GM23338 (cell line): ENCODE measurements around the gene HOXB4. TPM values are rescaled to one million over a fixed set of nuclear protein-coding genes. Genes with fewer than 3 reads are reported as not detected.
A peak's percentile ranks its signal among the peaks of the same experiment; 100 is the strongest.

Experiments
- ATAC-seq: fragments of 200-7000 bp; cut with Tn5 transposase; 3 replicates; pipeline ENCODE4 v1.9.1; 2020
- DNase-seq: peaks from one replicate; pipeline ENCODE4 v3.0.0-alpha.2; 2015; ENCODE audit warnings: low spot score
- H2AFZ ChIP-seq: fragments of 200-600 bp; sonication (generic); 2 replicates; pipeline ENCODE4 v1.8.0; 2016; ENCODE audit warnings: antibody characterized with exemption, mild to moderate bottlenecking, moderate library complexity
- H3F3A ChIP-seq: fragments of 200-600 bp; sonication (generic); replicated peaks from 2 replicates; pipeline ENCODE4 v1.8.0; 2017; ENCODE audit warnings: antibody characterized with exemption, mixed run types, low read depth
- H3K27ac ChIP-seq: fragments of 200-600 bp; sonication (generic); 2 replicates; pipeline ENCODE4 v1.6.1; 2016; ENCODE audit warnings: low read depth
- H3K27me3 ChIP-seq: fragments of 200-600 bp; sonication (generic); 2 replicates; pipeline ENCODE4 v1.8.0; 2016; ENCODE audit warnings: mild to moderate bottlenecking, mixed run types, moderate library complexity; ENCODE audit not compliant: insufficient read depth
- H3K36me3 ChIP-seq: fragments of 200-600 bp; sonication (generic); 2 replicates; pipeline ENCODE4 v1.8.0; 2016; ENCODE audit warnings: mild to moderate bottlenecking; ENCODE audit not compliant: insufficient read depth
- H3K4me1 ChIP-seq: fragments of 200-600 bp; sonication (generic); 2 replicates; pipeline ENCODE4 v1.8.0; 2016; ENCODE audit warnings: mild to moderate bottlenecking, moderate library complexity; ENCODE audit not compliant: insufficient read depth
- H3K4me2 ChIP-seq: fragments of 200-600 bp; sonication (generic); 2 replicates; pipeline ENCODE4 v1.7.1; 2017; ENCODE audit warnings: mixed run types
- H3K4me3 ChIP-seq: fragments of 200-600 bp; sonication (generic); 2 replicates; pipeline ENCODE4 v1.6.1; 2016; ENCODE audit warnings: mixed run types
- H3K79me2 ChIP-seq: fragments of 200-600 bp; sonication (generic); replicated peaks from 2 replicates; pipeline ENCODE4 v1.8.0; 2017; ENCODE audit warnings: mild to moderate bottlenecking; ENCODE audit not compliant: insufficient read depth
- H3K9me2 ChIP-seq: fragments of 200-600 bp; sonication (generic); 2 replicates; pipeline ENCODE4 v1.8.0; 2017; ENCODE audit not compliant: insufficient read depth
- H4K20me1 ChIP-seq: fragments of 200-600 bp; sonication (generic); replicated peaks from 2 replicates; pipeline ENCODE4 v1.8.0; 2017; ENCODE audit warnings: mild to moderate bottlenecking; ENCODE audit not compliant: insufficient read depth
- H3K27ac Mint-ChIP-seq: 2 replicates; pipeline ENCODE4 v1.8.0; 2020; ENCODE audit warnings: inconsistent platforms, mild to moderate bottlenecking, moderate library complexity, mixed read lengths
- H3K27me3 Mint-ChIP-seq: 3 replicates; pipeline ENCODE4 v1.8.0; 2022; ENCODE audit warnings: low read depth, mild to moderate bottlenecking, moderate library complexity, mixed read lengths, inconsistent platforms; ENCODE audit not compliant: insufficient read depth, poor library complexity
- H3K36me3 Mint-ChIP-seq: 3 replicates; pipeline ENCODE4 v1.8.0; 2021; ENCODE audit warnings: low read depth, mild to moderate bottlenecking, inconsistent platforms, moderate library complexity, mixed read lengths
- H3K4me1 Mint-ChIP-seq: 3 replicates; pipeline ENCODE4 v1.8.0; 2020; ENCODE audit warnings: mild to moderate bottlenecking, inconsistent platforms, mixed read lengths
- H3K4me3 Mint-ChIP-seq: 3 replicates; pipeline ENCODE4 v1.8.0; 2021; ENCODE audit warnings: moderate library complexity, mild to moderate bottlenecking, inconsistent platforms, mixed read lengths
- H3K9me3 Mint-ChIP-seq: 3 replicates; pipeline ENCODE4 v1.8.0; 2020; ENCODE audit warnings: moderate library complexity, mild to moderate bottlenecking, inconsistent platforms, mixed read lengths
- EZH2 ChIP-seq: fragments of 200-600 bp; sonication (generic); IDR thresholded peaks from one replicate; pipeline ENCODE4 v1.8.0; 2017; ENCODE audit warnings: antibody characterized with exemption, mild to moderate bottlenecking, low read depth; ENCODE audit not compliant: unreplicated experiment
- EZH2phosphoT487 ChIP-seq: fragments of 200-600 bp; sonication (generic); IDR thresholded peaks from one replicate; pipeline ENCODE4 v1.8.1; 2018; ENCODE audit warnings: antibody characterized with exemption; ENCODE audit not compliant: unreplicated experiment
- JUNB ChIP-seq: IDR thresholded peaks from one replicate; pipeline ENCODE4 v1.6.1; 2016; ENCODE audit warnings: antibody characterized with exemption; ENCODE audit not compliant: unreplicated experiment
- NANOG ChIP-seq: IDR thresholded peaks from 2 replicates; pipeline ENCODE4 v1.6.1; 2016; ENCODE audit warnings: antibody characterized with exemption, borderline replicate concordance
- POLR2AphosphoS5 ChIP-seq: IDR thresholded peaks from 2 replicates; pipeline ENCODE4 v1.6.1; 2016; ENCODE audit warnings: antibody characterized with exemption, low read depth
- STAT1 ChIP-seq: IDR thresholded peaks from one replicate; pipeline ENCODE4 v1.6.1; 2016; ENCODE audit warnings: antibody characterized with exemption; ENCODE audit not compliant: unreplicated experiment
- ZNF114 ChIP-seq: fragments of 250-450 bp; sonication (Bioruptor Pico); IDR thresholded peaks from 2 replicates; pipeline ENCODE4 v1.5.0; 2020; ENCODE audit warnings: mild to moderate bottlenecking, moderate library complexity
- ZNF331 ChIP-seq: fragments of 250-450 bp; sonication (Bioruptor Pico); IDR thresholded peaks from 2 replicates; pipeline ENCODE4 v1.5.0; 2020; ENCODE audit warnings: low read depth, mild to moderate bottlenecking, moderate library complexity
- polyA plus RNA-seq: library from polyadenylated mRNA; unstranded; fragments of >200 nt; fragmentation: Nextera tagmentation; extraction: Ambion mirVana; gene quantifications from 2 replicates; pipeline ENCODE4 v1.2.1, GENCODE V29; 2016
- total RNA-seq: library from RNA; depleted of rRNA; stranded (reverse); fragments of >200 nt; shearing (Covaris generic); gene quantifications from 2 replicates; pipeline ENCODE4 v1.2.3, GENCODE V29; 2014
- TF ChIP-seq, protein P1 (sequence below), 2 experiments: fragments of 200-600 bp in 1 of 2; sonication (generic) in 1 of 2; conservative IDR thresholded peaks; 2 replicates each; pipeline versions ENCODE4 v1.5.1 to v1.6.1; 2016 to 2017; ENCODE audit warnings: antibody characterized with exemption in 2 of 2, low read depth in 2 of 2, mild to moderate bottlenecking in 2 of 2, moderate library complexity in 1 of 2
- TF ChIP-seq, protein P2 (sequence below): fragments of 250-450 bp; sonication (Bioruptor Pico); IDR thresholded peaks from 2 replicates; pipeline ENCODE4 v1.5.0; 2020; ENCODE audit warnings: mild to moderate bottlenecking, moderate library complexity
- TF ChIP-seq, protein P3 (sequence below): IDR thresholded peaks from one replicate; pipeline ENCODE4 v1.6.1; 2018; ENCODE audit warnings: antibody characterized with exemption; ENCODE audit not compliant: unreplicated experiment

HOXB4 gene
- total and polyA plus RNA-seq, 2 experiments from 2014 or later: not detected

DNA sequence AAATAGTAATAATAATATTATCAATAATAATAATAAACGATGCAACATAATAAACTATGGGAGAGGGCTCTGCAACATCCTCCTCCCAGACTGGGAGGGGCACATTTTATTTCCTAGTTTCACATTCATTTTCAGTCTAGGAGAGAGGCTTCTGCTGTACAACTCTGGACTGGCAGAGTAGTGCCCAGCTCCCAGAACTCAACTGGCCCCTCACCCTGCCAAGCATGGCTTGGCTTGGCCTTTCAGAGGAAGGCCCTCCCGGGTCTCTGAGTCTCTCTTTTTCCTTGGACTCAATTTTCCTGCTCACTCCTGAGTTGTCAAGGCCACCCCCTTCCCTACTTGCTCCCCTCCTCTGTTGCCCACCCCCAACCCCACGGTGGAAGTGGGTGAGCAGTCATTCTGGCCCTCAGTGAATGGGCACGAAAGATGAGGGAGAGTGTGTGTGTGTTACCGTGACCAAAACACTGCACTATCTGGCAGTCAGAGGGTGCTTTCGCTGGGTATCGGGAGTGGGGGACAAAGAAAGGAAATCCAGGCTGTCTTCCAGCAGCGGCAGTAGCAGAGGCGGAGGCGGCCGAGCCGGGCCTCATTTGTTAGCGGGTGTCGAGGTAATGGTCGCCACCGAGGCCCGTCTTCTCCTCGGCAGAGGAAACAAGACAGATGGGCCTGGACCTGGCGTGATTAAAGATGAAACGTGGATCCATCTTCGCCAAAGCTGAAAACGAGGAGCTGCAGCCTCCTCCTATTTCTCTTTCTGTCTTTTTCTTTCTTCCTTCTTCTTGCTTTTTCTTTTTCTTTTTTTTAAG lies 2.3 kb downstream of the HOXB4 start:
- no peak for TF ChIP-seq POLR2AphosphoS5
- TF ChIP-seq ZNF114 (CRISPR knock-in tag): no peak
- TF ChIP-seq EZH2: peak; percentile 88
- TF ChIP-seq, protein P1, sequence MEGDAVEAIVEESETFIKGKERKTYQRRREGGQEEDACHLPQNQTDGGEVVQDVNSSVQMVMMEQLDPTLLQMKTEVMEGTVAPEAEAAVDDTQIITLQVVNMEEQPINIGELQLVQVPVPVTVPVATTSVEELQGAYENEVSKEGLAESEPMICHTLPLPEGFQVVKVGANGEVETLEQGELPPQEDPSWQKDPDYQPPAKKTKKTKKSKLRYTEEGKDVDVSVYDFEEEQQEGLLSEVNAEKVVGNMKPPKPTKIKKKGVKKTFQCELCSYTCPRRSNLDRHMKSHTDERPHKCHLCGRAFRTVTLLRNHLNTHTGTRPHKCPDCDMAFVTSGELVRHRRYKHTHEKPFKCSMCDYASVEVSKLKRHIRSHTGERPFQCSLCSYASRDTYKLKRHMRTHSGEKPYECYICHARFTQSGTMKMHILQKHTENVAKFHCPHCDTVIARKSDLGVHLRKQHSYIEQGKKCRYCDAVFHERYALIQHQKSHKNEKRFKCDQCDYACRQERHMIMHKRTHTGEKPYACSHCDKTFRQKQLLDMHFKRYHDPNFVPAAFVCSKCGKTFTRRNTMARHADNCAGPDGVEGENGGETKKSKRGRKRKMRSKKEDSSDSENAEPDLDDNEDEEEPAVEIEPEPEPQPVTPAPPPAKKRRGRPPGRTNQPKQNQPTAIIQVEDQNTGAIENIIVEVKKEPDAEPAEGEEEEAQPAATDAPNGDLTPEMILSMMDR (conservative IDR thresholded peaks at IDR 0.05; ENCODE audit: low read depth in 2 of 2): no peak
- no peak for TF ChIP-seq STAT1
- TF ChIP-seq, protein P2, sequence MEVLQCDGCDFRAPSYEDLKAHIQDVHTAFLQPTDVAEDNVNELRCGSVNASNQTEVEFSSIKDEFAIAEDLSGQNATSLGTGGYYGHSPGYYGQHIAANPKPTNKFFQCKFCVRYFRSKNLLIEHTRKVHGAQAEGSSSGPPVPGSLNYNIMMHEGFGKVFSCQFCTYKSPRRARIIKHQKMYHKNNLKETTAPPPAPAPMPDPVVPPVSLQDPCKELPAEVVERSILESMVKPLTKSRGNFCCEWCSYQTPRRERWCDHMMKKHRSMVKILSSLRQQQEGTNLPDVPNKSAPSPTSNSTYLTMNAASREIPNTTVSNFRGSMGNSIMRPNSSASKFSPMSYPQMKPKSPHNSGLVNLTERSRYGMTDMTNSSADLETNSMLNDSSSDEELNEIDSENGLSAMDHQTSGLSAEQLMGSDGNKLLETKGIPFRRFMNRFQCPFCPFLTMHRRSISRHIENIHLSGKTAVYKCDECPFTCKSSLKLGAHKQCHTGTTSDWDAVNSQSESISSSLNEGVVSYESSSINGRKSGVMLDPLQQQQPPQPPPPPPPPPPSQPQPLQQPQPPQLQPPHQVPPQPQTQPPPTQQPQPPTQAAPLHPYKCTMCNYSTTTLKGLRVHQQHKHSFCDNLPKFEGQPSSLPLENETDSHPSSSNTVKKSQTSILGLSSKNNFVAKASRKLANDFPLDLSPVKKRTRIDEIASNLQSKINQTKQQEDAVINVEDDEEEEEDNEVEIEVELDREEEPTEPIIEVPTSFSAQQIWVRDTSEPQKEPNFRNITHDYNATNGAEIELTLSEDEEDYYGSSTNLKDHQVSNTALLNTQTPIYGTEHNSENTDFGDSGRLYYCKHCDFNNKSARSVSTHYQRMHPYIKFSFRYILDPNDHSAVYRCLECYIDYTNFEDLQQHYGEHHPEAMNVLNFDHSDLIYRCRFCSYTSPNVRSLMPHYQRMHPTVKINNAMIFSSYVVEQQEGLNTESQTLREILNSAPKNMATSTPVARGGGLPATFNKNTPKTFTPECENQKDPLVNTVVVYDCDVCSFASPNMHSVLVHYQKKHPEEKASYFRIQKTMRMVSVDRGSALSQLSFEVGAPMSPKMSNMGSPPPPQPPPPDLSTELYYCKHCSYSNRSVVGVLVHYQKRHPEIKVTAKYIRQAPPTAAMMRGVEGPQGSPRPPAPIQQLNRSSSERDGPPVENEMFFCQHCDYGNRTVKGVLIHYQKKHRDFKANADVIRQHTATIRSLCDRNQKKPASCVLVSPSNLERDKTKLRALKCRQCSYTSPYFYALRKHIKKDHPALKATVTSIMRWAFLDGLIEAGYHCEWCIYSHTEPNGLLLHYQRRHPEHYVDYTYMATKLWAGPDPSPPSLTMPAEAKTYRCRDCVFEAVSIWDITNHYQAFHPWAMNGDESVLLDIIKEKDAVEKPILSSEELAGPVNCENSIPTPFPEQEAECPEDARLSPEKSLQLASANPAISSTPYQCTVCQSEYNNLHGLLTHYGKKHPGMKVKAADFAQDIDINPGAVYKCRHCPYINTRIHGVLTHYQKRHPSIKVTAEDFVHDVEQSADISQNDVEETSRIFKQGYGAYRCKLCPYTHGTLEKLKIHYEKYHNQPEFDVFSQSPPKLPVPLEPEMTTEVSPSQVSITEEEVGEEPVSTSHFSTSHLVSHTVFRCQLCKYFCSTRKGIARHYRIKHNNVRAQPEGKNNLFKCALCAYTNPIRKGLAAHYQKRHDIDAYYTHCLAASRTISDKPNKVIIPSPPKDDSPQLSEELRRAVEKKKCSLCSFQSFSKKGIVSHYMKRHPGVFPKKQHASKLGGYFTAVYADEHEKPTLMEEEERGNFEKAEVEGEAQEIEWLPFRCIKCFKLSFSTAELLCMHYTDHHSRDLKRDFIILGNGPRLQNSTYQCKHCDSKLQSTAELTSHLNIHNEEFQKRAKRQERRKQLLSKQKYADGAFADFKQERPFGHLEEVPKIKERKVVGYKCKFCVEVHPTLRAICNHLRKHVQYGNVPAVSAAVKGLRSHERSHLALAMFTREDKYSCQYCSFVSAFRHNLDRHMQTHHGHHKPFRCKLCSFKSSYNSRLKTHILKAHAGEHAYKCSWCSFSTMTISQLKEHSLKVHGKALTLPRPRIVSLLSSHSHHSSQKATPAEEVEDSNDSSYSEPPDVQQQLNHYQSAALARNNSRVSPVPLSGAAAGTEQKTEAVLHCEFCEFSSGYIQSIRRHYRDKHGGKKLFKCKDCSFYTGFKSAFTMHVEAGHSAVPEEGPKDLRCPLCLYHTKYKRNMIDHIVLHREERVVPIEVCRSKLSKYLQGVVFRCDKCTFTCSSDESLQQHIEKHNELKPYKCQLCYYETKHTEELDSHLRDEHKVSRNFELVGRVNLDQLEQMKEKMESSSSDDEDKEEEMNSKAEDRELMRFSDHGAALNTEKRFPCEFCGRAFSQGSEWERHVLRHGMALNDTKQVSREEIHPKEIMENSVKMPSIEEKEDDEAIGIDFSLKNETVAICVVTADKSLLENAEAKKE: no peak
- TF ChIP-seq NANOG: no peak
- TF ChIP-seq, protein P3, sequence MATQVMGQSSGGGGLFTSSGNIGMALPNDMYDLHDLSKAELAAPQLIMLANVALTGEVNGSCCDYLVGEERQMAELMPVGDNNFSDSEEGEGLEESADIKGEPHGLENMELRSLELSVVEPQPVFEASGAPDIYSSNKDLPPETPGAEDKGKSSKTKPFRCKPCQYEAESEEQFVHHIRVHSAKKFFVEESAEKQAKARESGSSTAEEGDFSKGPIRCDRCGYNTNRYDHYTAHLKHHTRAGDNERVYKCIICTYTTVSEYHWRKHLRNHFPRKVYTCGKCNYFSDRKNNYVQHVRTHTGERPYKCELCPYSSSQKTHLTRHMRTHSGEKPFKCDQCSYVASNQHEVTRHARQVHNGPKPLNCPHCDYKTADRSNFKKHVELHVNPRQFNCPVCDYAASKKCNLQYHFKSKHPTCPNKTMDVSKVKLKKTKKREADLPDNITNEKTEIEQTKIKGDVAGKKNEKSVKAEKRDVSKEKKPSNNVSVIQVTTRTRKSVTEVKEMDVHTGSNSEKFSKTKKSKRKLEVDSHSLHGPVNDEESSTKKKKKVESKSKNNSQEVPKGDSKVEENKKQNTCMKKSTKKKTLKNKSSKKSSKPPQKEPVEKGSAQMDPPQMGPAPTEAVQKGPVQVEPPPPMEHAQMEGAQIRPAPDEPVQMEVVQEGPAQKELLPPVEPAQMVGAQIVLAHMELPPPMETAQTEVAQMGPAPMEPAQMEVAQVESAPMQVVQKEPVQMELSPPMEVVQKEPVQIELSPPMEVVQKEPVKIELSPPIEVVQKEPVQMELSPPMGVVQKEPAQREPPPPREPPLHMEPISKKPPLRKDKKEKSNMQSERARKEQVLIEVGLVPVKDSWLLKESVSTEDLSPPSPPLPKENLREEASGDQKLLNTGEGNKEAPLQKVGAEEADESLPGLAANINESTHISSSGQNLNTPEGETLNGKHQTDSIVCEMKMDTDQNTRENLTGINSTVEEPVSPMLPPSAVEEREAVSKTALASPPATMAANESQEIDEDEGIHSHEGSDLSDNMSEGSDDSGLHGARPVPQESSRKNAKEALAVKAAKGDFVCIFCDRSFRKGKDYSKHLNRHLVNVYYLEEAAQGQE: no peak
- TF ChIP-seq ZNF331: no peak
- no peak for TF ChIP-seq JUNB
- peak; percentile 47 for TF ChIP-seq EZH2phosphoT487
- no peaks in the 10 kb centered on the region for H3K36me3 Mint-ChIP-seq
- ATAC-seq: no peak

More for the DNA sequence above, 2.3 kb downstream of the HOXB4 start:
- H3K27me3 Mint-ChIP-seq: peaks cover 29% of the 10 kb centered on the region
- Histone ChIP-seq H3F3A (peaks cover 73% of the 10 kb centered on the region), H3K4me3 (0 out of 2 replicates have a peak overlapping the region, but pooled peaks have one; percentile 28), H2AFZ (no peak overlapping the region), H3K4me1 (peaks cover 57% of the 10 kb centered on the region), H3K36me3 (no peaks in the 10 kb centered on the region), H3K4me2 (no peak overlapping the region; the same call in 1 of the 2 replicates), H3K79me2 (no peaks in the 10 kb centered on the region), H4K20me1 (peaks cover 65% of the 10 kb centered on the region), H3K27ac (no peak overlapping the region), H3K27me3 (peaks cover 100% of the 10 kb centered on the region), H3K9me2 (no peaks in the 10 kb centered on the region)
- no peak overlapping the region for H3K4me3 Mint-ChIP-seq
- peaks cover 7% of the 10 kb centered on the region for H3K9me3 Mint-ChIP-seq
- H3K27ac Mint-ChIP-seq: no peak overlapping the region
- DNase-seq: no peak
- H3K4me1 Mint-ChIP-seq: peaks cover 33% of the 10 kb centered on the region
